Mammary microvascular endothelial cell (primary cell): ENCODE results near the gene ZNF780A. TPM values are rescaled to one million over a fixed set of nuclear protein-coding genes. Genes with fewer than 3 reads are reported as not detected.

Experiments used
- total RNA-seq: library from RNA; depleted of rRNA; stranded (reverse); fragments of >200 nt; gene quantifications from 2 replicates; pipeline ENCODE4 v1.2.3, GENCODE V29; 2015

Gene ZNF780A
- 2.8 and 6.7 TPM in 2 replicates for total RNA-seq

GRCh38 chr19:40090241-40091204 lies at the start of gene ZNF780A:
ZNF780A (minus strand) TSS chr19:40090943; CDS start chr19:40084753, 6,190 bp downstream.

GRCh38 chr19:40055832-40056504 lies 34.8 kb downstream of the ZNF780A start, which contains the start of gene ZNF780B:
ZNF780B (minus strand) TSS chr19:40056231; CDS start chr19:40050332, 5,899 bp downstream.

Other genes with a start within 250 kb of the ZNF780A start
- gene FBL, start 244.6 kb downstream of the ZNF780A start, total RNA-seq: 163 and 170 TPM in 2 replicates
- not detected in 2 replicates for gene FCGBP, start 156.3 kb downstream of the ZNF780A start, total RNA-seq
- 136 and 151 TPM in 2 replicates for gene PSMC4, start 119.8 kb downstream of the ZNF780A start, total RNA-seq
- 1.7 and 5.2 TPM in 2 replicates for gene ZNF546, start 93.9 kb downstream of the ZNF780A start, total RNA-seq
- 3.8 and 7.3 TPM in 2 replicates for gene ZNF780B, start 34.7 kb downstream of the ZNF780A start, total RNA-seq
- 4.3 and 7.0 TPM in 2 replicates for gene MAP3K10, start 100.5 kb upstream of the ZNF780A start, total RNA-seq
- gene TTC9B, start 127.4 kb upstream of the ZNF780A start, total RNA-seq: not detected in 2 replicates
- 0.13 TPM in 1 of 2 replicates, not detected in the other for gene CCNP, start 135.7 kb upstream of the ZNF780A start, total RNA-seq
- 21.1 and 21.6 TPM in 2 replicates for gene AKT2, start 194.4 kb upstream of the ZNF780A start, total RNA-seq